Measurements from ENCODE around the gene DLG5.
A peak's percentile ranks its signal among the peaks of the same experiment; 100 is the strongest.

Gene DLG5

GRCh38 chr10:77926566-77927401, at the start of gene DLG5:
TSS of gene DLG5 (minus strand) at chr10:77926755. CDS start at chr10:77926520, 235 bp downstream.
- peak; percentile 63 for DNase-seq

GRCh38 chr10:77975086-77975666, 48.6 kb upstream of the DLG5 start:
- no peak for DNase-seq

- DNase-seq: peak; percentile 62
These were observed 48.0 kb upstream of the DLG5 start for GRCh38 chr10:77974396-77975074.

- no peak for DNase-seq
These were observed 46.7 kb upstream of the DLG5 start for GRCh38 chr10:77973276-77973675.

GRCh38 chr10:77972148-77972547, 45.6 kb upstream of the DLG5 start:
- DNase-seq: no peak

GRCh38 chr10:77971804-77972144, 45.2 kb upstream of the DLG5 start:
- DNase-seq: no peak

- peak; percentile 70 for DNase-seq
These were observed 44.6 kb upstream of the DLG5 start for GRCh38 chr10:77970869-77971803.

- no peak for DNase-seq
These were observed 42.6 kb upstream of the DLG5 start for GRCh38 chr10:77969114-77969513.

- no peak for DNase-seq
These were observed 41.1 kb upstream of the DLG5 start for GRCh38 chr10:77967611-77968022.

GRCh38 chr10:77965294-77965693, 38.7 kb upstream of the DLG5 start:
- DNase-seq: no peak

GRCh38 chr10:77964811-77965210, 38.3 kb upstream of the DLG5 start:
- DNase-seq: no peak

GRCh38 chr10:77963901-77964300, 37.3 kb upstream of the DLG5 start:
- DNase-seq: no peak

GRCh38 chr10:77962350-77963146, 36.0 kb upstream of the DLG5 start:
- no peak for DNase-seq

- no peak for DNase-seq
These were observed 35.1 kb upstream of the DLG5 start for GRCh38 chr10:77961668-77962067.

GRCh38 chr10:77960829-77961329, 34.3 kb upstream of the DLG5 start:
- DNase-seq: no peak

GRCh38 chr10:77959887-77960455, 33.4 kb upstream of the DLG5 start:
- no peak for DNase-seq

- no peak for DNase-seq
These were observed 32.8 kb upstream of the DLG5 start for GRCh38 chr10:77959384-77959783.

GRCh38 chr10:77955136-77955535, 28.6 kb upstream of the DLG5 start:
- DNase-seq: no peak

- DNase-seq: no peak
These were observed 22.6 kb upstream of the DLG5 start for GRCh38 chr10:77949167-77949566.

- DNase-seq: no peak
These were observed 19.5 kb upstream of the DLG5 start for GRCh38 chr10:77946084-77946483.

GRCh38 chr10:77944519-77944918, 18.0 kb upstream of the DLG5 start:
- DNase-seq: peak; percentile 28

Measured in hematopoietic multipotent progenitor cell treated with erythropoietin and hydrocortisone succinate and interleukin-3 and kit ligand, for 6 days (in vitro differentiated cells).